GM19193 (cell line): Measurements from ENCODE around the gene PCSK4.

Experiments
- POLR2A ChIP-seq: IDR thresholded peaks from 4 replicates; pipeline ENCODE4 v1.6.1; 2011; ENCODE audit not compliant: insufficient read depth, insufficient read length; ENCODE audit errors: extremely low read depth

PCSK4 gene

DNA sequence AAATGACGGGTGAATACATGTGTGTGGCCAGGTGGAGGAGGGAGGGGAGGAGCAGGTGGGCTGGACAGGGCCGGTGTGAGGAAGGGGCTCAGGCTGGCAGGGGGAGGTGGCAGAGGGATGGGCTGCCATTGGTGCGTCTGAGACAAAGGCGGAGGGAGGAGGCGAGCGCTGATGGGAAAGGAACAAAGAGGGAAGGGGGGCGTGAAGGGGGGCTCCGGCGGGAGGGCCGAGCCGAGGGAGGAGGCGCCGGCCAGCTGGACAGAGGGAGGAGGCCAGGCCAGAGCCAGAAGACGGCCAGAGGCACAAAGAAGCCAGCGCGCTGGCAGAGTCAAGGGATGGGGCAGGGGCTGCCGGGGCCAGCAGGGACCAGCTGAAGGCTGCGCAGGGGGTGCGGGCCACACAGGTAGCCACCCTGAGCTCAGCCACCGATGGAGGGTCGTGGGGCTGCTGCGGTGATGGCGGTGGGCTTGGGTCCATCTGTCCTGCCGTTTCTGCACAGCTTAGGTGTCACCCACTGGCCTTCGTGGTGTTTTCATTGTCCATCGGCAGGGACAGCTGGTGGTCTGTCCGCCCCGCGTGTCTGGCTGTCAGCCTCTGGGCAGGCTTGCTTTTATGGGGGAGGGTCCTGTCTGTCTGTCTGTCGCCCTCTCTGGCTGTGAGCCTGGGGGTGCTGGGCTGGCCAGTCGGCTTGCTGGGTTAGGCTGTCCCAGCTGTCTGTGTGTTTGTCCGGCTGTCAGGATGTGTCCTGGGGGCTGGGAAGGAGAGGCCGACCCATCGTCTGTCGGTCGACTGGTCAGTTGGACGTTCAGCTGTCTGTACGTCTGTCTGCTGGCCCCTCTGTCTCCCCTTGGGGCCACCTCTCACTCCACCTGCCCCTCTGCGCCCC is 38.0 kb downstream of the PCSK4 start:
- TF ChIP-seq POLR2A: no peak

DNA sequence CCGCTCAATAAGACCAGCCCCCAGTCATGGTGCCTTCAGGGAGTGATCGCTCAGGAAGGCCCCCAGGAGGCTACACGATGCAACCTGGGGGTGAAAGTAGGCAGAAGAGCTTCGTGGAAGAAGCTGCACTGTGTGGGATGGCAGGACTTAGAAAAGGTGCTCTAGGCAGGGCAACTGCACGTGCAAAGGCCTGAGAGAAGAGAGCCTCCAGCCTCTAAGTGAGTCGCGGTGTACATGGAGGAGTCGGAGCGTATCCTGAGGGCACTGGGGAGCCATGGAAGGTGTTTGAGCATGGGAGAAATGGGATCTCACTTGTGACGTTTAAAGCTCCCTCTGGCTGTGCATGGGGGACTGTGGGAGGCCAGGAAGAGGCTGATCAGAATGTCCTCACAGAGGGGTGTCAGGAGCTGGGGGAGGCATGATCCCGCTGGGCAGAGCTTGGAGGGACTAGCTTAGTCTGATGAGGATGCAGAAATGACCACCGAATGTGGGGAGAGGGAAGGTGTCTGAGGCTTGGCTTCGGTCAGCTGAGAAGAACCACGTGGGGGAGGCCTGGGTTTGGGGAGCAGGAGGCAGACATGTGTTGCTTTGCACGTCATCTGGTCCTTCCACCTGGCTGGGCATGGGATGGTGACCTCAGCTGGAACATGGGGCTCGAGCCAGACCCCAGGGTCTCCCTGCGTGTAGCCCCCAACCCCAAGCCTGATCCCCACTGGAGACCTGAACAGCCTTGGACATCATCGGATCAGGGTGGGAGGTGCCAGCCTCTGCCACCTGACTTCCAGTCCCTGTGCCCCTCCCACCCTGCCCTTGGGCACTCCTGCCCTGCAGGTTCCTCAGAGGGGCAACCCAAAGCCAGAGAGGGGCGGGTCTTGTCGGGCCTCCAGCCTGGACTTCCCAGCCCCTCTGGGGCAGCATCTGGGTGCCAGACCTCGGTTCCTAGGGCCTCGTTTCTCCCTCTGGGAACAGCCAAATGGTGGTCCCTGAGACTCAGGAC is 39.1 kb downstream of the PCSK4 start:
- TF ChIP-seq POLR2A: no peak

DNA sequence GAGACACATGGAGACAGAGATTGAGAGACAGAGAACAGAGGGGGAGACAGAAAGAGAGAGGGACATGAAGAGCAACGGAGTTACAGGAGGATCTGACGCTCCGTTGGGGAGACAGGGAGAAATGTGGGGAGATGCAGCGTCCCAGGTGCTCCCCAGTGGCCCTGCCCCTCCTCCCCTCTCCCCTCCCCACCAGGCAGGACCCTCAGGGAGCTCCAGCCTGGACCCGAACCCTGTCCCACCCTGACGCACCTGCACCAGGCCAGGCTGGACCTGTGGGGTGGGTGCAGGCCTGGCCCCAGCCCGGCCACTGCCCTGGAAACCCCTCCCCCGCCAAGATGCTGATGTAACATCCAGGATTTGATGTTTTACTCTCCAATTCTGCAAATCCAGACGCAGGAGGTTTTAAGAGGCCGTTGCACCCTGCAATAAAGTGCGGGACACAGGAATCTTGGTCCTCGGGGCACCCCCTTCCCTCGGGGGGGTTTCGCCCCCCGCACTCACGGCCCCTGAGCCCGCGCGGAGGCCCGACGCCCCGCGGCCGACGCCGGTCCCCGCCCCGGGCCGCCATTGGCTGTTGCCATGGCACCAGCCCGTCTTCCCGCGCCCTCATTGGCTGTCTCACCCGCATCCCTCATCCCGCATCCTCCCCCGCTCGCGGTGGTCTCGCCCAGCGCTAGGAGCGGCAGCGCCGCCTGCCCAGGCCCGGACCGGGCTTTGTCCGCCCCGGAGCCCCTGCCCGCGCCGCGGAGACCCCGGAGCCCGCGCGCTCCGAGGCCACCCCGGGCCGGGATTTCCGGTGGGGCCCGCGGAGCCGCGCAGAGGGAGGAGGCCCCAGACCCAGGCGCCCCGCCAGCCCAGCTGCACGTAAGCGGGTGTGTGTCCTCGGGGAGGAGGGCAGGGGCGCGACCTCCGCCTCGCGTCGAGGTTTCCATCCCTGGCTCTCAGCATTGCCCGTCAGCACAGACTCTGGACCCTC is 40.4 kb downstream of the PCSK4 start, which contains the start of gene APC2:
Gene APC2, plus strand, starts transcription at position 655 of the 976 bp plus-strand sequence. CDS start 2,881 bp downstream, outside the sequence.
- no peak for TF ChIP-seq POLR2A

DNA sequence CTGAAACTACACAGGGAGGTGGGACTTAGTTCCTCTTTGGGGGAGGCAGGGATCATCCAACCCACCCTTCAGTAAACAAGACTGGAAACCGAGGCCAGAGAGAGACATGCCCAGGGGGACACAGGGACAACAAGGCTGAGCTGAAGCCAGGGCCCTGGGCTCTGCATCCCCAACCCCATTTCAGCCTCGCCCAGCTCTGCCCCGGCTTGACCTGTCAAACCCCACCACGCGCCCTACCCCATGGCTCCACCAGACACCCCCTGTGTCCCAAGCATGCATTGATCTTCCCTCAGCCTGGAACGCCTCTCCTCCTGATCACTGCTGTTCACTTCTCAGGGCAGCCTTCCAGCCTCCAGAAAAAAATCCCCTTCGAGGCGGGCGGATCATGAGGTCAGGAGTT is 42.2 kb downstream of the PCSK4 start:
- no peak for TF ChIP-seq POLR2A

DNA sequence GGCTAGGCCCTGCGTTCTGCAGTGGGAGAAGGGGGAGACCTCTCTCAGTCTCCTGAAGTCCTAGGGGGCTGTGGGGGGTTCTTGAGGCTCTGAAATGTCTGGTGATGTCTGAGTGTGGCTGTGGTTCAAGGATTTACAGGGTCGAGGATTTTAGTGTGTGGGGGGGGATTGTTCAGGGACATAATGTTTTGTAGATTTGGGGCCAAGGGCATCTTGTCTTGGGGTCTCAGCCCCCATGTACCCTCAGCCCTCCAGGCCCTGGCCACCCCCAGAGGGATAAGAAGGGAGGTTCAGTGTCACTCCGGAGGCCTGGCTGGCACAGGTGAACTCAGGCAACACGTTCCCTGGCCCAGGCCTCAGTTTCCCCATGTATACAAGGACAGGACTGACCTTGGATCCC is 42.6 kb downstream of the PCSK4 start:
- TF ChIP-seq POLR2A: no peak

DNA sequence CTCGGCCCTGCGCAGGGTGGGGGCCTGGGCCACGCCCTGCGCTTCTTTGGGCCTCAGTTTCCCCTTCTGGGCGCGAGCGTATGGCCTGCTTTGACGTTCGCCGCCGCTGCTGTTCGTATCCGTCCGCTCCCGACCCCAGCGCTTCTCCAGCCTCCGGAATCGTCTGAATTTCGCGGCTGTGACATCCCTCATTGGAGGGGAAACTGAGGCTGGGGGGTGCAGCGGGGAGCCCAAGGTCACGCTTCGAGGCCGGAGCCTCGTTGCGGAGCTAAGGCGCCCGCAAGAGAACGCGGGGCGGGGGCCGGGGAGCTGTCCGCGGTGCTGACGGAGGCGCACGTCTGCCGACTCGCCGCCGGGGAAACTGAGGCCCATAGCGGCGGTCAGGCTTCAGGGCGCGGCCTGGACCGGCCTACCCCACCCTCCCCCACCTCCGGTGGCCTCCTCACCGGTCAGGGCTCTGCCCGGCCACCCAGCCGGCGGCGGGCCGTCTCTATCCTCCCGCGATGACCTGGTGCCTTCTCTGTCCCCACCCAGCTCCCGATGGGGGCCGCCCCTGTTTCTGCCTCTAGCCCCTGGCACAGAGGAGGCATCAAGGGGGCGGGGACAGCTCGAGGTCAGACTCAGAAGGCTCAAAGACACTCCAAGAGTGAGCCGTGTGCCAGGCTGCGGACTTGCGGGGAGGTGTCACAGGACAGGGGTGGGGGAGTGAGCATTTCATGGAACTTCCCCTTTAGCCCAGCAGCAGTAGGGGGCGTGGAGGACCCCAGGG is 43.3 kb downstream of the PCSK4 start:
- TF ChIP-seq POLR2A: no peak

DNA sequence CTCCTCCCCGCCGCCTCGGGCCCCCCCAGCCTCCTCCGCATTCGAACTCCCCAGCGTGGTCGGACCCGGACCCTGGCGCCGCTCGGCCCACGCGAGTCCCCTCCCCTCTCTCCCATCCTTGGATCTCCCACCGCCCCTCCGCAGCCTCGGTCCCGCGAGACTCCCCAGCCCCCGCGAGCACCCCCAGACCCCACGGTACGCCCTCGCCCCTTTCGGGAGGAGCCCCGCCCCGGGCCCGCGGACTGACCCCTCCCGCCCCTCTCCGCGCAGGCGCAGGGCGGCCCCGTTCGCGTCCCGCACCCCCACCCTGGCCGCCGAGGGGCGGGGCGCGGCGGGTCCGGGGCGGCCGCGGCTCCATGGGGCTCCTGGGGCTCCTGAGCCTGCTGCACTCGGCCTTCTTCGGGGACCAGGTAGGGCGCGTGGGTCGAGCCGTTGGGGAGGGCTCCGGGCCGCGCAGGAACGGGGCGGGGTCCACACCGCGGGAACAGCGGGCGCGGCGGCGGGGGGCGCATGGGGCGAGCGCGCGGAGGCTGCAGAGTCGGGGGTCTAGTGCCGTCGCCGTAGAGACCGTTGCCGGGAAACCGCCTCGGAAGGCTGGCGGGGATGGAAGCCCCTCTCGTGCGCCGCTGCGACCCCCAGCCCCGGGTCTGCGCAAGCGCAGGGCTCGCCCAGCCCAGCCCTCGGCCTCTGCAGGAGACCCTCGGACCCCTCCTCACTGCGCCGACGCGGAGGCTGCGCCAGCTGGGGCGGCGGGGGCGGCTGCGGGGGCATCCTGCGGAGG is 44.0 kb downstream of the PCSK4 start:
- no peak for TF ChIP-seq POLR2A

DNA sequence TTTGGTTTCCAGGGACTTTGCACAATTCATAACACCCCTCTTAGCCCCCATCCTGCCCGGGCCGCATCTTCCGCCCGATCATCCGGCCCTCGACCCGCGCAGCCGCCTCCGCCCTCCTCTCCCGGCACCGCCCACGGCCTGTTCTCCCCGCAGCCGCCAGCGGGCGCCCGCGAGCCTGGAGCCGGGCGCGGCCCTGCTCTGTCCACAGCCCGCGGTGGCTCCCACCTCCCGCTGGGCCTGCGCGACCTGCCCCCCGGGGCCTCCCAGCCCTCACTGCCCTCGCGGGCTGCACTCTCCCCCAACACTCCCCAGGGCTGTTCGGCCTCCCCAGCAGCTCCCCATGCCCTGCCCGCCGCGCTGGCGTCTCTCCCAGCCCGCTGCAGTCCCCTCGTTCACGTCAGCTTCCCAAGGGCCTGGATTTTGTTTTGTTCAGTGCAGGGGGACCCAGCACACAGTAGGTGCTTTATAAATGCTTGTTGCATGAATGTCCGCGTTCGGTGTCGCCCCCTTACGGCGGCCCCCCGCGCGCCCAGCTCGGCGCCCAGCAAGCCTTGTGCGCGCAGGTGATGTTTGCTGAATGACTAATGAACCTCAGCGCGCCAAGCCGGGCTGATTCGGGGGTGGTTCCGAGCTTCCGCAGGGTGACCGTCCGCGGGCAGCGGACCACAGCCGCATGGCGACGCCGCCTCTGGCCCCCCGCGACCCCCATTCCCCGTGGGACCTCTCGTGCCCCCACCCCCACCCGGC is 44.8 kb downstream of the PCSK4 start:
- no peak for TF ChIP-seq POLR2A

DNA sequence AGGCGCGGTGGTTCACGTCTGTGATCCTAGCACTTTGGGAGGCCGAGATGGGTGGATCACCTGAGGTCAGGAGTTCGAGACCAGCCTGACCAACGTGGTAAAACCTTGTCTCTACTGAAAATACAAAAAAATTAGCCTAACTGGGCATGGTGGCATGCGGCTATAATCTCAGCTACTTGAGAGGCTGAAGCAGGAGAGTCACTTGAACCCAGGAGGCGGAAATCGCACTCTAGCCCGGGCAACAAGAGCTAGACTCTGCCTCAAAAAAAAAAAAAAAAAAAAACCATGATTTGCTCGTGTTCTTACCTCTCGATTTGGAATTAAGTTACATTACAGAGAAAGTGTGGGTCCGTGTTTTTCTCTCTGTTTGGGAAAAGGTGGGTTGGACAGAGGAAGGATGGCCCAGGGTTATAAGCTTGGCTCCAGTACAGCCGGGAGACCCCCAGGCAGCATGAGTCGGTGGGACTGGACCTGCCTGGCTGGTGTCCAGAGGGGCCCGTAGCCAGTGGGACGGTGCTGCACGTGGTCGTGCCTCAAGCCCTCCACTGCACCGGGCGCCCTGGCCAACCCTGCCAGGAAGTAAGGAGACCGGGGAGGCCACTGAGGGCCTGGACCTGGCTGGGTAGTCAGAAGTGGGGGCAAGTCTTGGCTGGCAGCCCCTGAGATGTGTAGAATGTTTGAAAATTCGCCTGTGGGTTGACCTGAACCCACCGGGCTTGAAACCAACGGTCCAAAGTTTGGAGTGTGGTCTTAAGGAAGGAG is 48.3 kb downstream of the PCSK4 start:
- no peak for TF ChIP-seq POLR2A

DNA sequence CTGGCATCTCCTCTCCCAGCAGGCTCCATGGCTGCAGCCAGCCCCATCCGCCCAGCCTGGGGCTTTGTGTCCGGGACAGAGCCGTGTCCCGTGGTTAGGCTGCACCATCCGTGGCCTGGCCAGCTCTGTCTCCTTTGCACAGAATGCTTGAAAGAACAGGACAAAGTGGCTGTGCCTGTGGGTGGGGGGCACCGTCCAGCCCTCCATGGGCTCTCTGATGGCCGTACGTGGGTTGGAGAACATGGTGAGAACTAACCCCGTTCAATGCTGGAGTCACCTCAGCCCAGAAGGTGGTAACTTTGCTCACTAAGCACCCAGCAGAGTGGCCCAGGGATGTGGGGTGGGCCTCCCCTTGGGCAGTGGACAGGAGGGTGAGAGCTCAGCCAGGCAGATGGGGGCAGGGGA is 49.1 kb downstream of the PCSK4 start:
- no peak for TF ChIP-seq POLR2A

DNA sequence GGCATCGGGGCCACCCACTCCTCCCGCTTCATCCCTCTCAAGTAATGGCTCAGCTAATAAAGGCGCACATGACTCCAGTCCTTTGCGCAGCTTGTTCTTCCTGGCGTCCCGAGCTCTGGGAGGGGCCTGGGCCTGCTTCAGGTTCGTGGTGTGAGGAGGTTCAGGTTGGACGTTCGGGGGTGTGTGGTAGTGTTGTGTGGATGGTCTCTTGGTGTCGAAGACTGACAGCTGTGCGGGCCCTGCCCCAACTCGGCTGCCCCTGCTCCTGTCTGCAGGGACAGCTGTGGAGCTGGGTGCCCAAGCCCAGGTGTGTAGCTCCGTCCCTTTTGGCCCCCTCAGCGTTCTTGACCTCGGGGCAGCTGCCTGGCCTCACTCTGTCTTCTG is 49.7 kb downstream of the PCSK4 start:
- TF ChIP-seq POLR2A: no peak
